ENCODE results near the gene LRMDA.

GRCh38 chr10:75919913-75920312, 488.5 kb downstream of the LRMDA start:
- TF ChIP-seq, protein P1, sequence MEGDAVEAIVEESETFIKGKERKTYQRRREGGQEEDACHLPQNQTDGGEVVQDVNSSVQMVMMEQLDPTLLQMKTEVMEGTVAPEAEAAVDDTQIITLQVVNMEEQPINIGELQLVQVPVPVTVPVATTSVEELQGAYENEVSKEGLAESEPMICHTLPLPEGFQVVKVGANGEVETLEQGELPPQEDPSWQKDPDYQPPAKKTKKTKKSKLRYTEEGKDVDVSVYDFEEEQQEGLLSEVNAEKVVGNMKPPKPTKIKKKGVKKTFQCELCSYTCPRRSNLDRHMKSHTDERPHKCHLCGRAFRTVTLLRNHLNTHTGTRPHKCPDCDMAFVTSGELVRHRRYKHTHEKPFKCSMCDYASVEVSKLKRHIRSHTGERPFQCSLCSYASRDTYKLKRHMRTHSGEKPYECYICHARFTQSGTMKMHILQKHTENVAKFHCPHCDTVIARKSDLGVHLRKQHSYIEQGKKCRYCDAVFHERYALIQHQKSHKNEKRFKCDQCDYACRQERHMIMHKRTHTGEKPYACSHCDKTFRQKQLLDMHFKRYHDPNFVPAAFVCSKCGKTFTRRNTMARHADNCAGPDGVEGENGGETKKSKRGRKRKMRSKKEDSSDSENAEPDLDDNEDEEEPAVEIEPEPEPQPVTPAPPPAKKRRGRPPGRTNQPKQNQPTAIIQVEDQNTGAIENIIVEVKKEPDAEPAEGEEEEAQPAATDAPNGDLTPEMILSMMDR (conservative IDR thresholded peaks at IDR 0.05; ENCODE audit: low read length) = no peak
- TF ChIP-seq EZH2phosphoT487 (IDR thresholded peaks at IDR 0.05; ENCODE audit: borderline replicate concordance) = no peak

Data from Loucy (cell line).